HepG2 (cell line): Measurements from ENCODE around the gene IHH. TPM values are rescaled to one million over a fixed set of nuclear protein-coding genes. Genes with fewer than 3 reads are reported as not detected.

Source experiments
- CBX5 ChIP-seq: sonication (generic); formaldehyde crosslinking; IDR thresholded peaks from 2 replicates; pipeline ENCODE4 v1.4.0; 2020; ENCODE audit warnings: missing genetic modification reagents, borderline replicate concordance
- CTCF ChIP-seq: sonication (generic); formaldehyde crosslinking; IDR thresholded peaks from 2 replicates; pipeline ENCODE4 v1.5.0; 2020; ENCODE audit warnings: mild to moderate bottlenecking, missing genetic modification reagents, moderate library complexity
- FOSL2 ChIP-seq: sonication (generic); formaldehyde crosslinking; IDR thresholded peaks from 2 replicates; pipeline ENCODE4 v1.4.0; 2020; ENCODE audit warnings: missing genetic modification reagents
- FOXA1 ChIP-seq, 2 experiments: fragments of 450-650 bp in 1 of 2; sonication (generic) in 1 of 2; formaldehyde crosslinking in 1 of 2; IDR thresholded peaks; 2 replicates each; pipeline versions ENCODE4 v1.4.0 to v1.6.1; 2016 to 2020; ENCODE audit warnings: missing genetic modification reagents in 1 of 2
- FOXA3 ChIP-seq: IDR thresholded peaks from 2 replicates; pipeline ENCODE4 v1.6.1; 2016; ENCODE audit warnings: missing genetic modification reagents, missing compliant biosample characterization
- FOXK1 ChIP-seq: sonication (generic); formaldehyde crosslinking; IDR thresholded peaks from 2 replicates; pipeline ENCODE4 v1.4.0; 2020; ENCODE audit warnings: low read depth, missing genetic modification reagents, borderline replicate concordance
- GATAD2A ChIP-seq: IDR thresholded peaks from 2 replicates; pipeline ENCODE4 v1.6.1; 2016
- HNF4A ChIP-seq: sonication (generic); formaldehyde crosslinking; IDR thresholded peaks from 2 replicates; pipeline ENCODE4 v1.4.0; 2020; ENCODE audit warnings: missing genetic modification reagents
- MAF1 ChIP-seq: sonication (generic); formaldehyde crosslinking; IDR thresholded peaks from 2 replicates; pipeline ENCODE4 v1.5.0; 2020; ENCODE audit warnings: missing genetic modification reagents, borderline replicate concordance
- MBD4 ChIP-seq: IDR thresholded peaks from 2 replicates; pipeline ENCODE4 v1.6.1; 2012; ENCODE audit warnings: low read length, inconsistent platforms, borderline replicate concordance
- NFIB ChIP-seq: sonication (generic); formaldehyde crosslinking; IDR thresholded peaks from 2 replicates; pipeline ENCODE4 v1.9.0; 2021; ENCODE audit warnings: missing genetic modification reagents, mild to moderate bottlenecking, borderline replicate concordance
- RNF2 ChIP-seq: fragments of 450-650 bp; conservative IDR thresholded peaks from 2 replicates; pipeline ENCODE4 v1.6.1; 2016; ENCODE audit warnings: low read depth
- SAP130 ChIP-seq: IDR thresholded peaks from 2 replicates; pipeline ENCODE4 v1.6.1; 2016; ENCODE audit warnings: low read depth
- SOX13 ChIP-seq, 3 experiments: fragments of 450-650 bp in 1 of 3; sonication (generic) in 1 of 3; formaldehyde crosslinking in 1 of 3; IDR thresholded peaks in 2 of 3; conservative IDR thresholded peaks in 1 of 3; 2 replicates each; pipeline versions ENCODE4 v1.5.0 to v1.6.1; 2016 to 2020; ENCODE audit warnings: antibody characterized with exemption in 1 of 3, mild to moderate bottlenecking in 1 of 3, missing compliant biosample characterization in 1 of 3, missing genetic modification reagents in 1 of 3, moderate library complexity in 1 of 3
- SOX5 ChIP-seq: IDR thresholded peaks from 2 replicates; pipeline ENCODE4 v1.6.1; 2016; ENCODE audit warnings: borderline replicate concordance
- SRSF4 ChIP-seq: fragments of 200-400 bp; formaldehyde crosslinking; IDR thresholded peaks from one replicate; pipeline ENCODE4 v1.6.1; 2018; ENCODE audit warnings: mild to moderate bottlenecking, low read depth, low read length, moderate library complexity; ENCODE audit not compliant: poor library complexity, severe bottlenecking
- TEAD3 ChIP-seq: optimal IDR thresholded peaks from 2 replicates; pipeline ENCODE3; 2016; ENCODE audit warnings: borderline replicate concordance
- TGIF2 ChIP-seq: IDR thresholded peaks from 2 replicates; pipeline ENCODE4 v1.6.1; 2016; ENCODE audit warnings: control low read depth, missing compliant biosample characterization
- THAP11 ChIP-seq: IDR thresholded peaks from 2 replicates; pipeline ENCODE4 v1.6.1; 2016; ENCODE audit warnings: missing biosample characterization, missing genetic modification reagents
- ZBED4 ChIP-seq: sonication (generic); formaldehyde crosslinking; IDR thresholded peaks from 2 replicates; pipeline ENCODE4 v1.4.0; 2020; ENCODE audit warnings: missing genetic modification reagents, borderline replicate concordance
- ZEB1 ChIP-seq: IDR thresholded peaks from 2 replicates; pipeline ENCODE4 v1.6.1; 2012; ENCODE audit warnings: mild to moderate bottlenecking, low read depth, inconsistent platforms; ENCODE audit not compliant: insufficient replicate concordance
- ZNF331 ChIP-seq: sonication (generic); formaldehyde crosslinking; IDR thresholded peaks from 2 replicates; pipeline ENCODE4 v1.4.0; 2020; ENCODE audit warnings: missing genetic modification reagents
- ZNF644 ChIP-seq: IDR thresholded peaks from 2 replicates; pipeline ENCODE4 v1.6.1; 2016; ENCODE audit warnings: low read depth
- ZNF75D ChIP-seq: sonication (generic); formaldehyde crosslinking; IDR thresholded peaks from 2 replicates; pipeline ENCODE4 v1.8.1; 2023; ENCODE audit warnings: missing genetic modification reagents, mild to moderate bottlenecking, borderline replicate concordance
- polyA plus RNA-seq, 8 experiments: library from polyadenylated mRNA; depleted of rRNA in 3 of 8; stranded (reverse) in 7 of 8; unstranded in 1 of 8; fragments of >200 nt; fragmentation: Illumina TruSeq in 4 of 8; extraction: Trizol in 4 of 8; gene quantifications; 2 replicates each; pipeline versions ENCODE4 v1.2.1 to v1.2.3, GENCODE V29; 2011 to 2016; ENCODE audit warnings: low read depth in 4 of 8, missing spikeins in 1 of 8, mixed read lengths in 1 of 8; ENCODE audit not compliant: insufficient read depth in 1 of 8
- total RNA-seq, 5 experiments: library from RNA; depleted of rRNA; stranded (reverse); fragments of >200 nt; fragmentation: Illumina TruSeq; extraction: Trizol; gene quantifications; 2 replicates each; pipeline ENCODE4 v1.2.3, GENCODE V29; 2016; ENCODE audit warnings: low read depth in 1 of 5

The IHH gene
- total and polyA plus RNA-seq, 2 of the 13 experiments (the other 11 are each of a cell fraction or from before 2014, with no cell fraction given) = 0.42 TPM; not detected in 1

GRCh38 chr2:219104107-219105035 lies 43.6 kb upstream of the IHH start (continued):
- TF ChIP-seq ZBED4 (CRISPR knock-in tag) (0 out of 2 replicates have a peak, but pooled peaks have one; percentile 19), ZNF75D (CRISPR knock-in tag) (no peak), MBD4 (no peak), SAP130 (CRISPR knock-in tag) (peak; percentile 31; the same call in 1 of the 2 replicates), TEAD3 (CRISPR knock-in tag) (peak; percentile 63), ZNF331 (CRISPR knock-in tag) (peak; percentile 43; the same call in 1 of the 2 replicates), GATAD2A (CRISPR knock-in tag) (0 out of 2 replicates have a peak, but pooled peaks have one; percentile 15), HNF4A (peak; percentile 31; the same call in 1 of the 2 replicates), FOXA3 (peak; percentile 47), RNF2 (no peak), TGIF2 (CRISPR knock-in tag) (0 out of 2 replicates have a peak, but pooled peaks have one; percentile 23), FOSL2 (CRISPR knock-in tag) (0 out of 2 replicates have a peak, but pooled peaks have one; percentile 6), ZNF644 (CRISPR knock-in tag) (peak; percentile 69; the same call in 1 of the 2 replicates), CTCF (CRISPR knock-in tag) (peak; percentile 84), FOXK1 (peak; percentile 16; the same call in 1 of the 2 replicates), CBX5 (CRISPR knock-in tag) (peak; percentile 47; the same call in 1 of the 2 replicates), FOXA1 (IDR thresholded peaks at IDR 0.05) (no peak), FOXA1 (CRISPR knock-in tag; IDR thresholded peaks at IDR 0.05) (peak; percentile 60), SRSF4 (no peak), ZEB1 (no peak), MAF1 (CRISPR knock-in tag) (no peak), THAP11 (CRISPR knock-in tag) (0 out of 2 replicates have a peak, but pooled peaks have one; percentile 14), SOX5 (peak; percentile 34; the same call in 1 of the 2 replicates), NFIB (CRISPR knock-in tag) (no peak), SOX13 (IDR thresholded peaks at IDR 0.05) (no peak), SOX13 (CRISPR knock-in tag; conservative IDR thresholded peaks at IDR 0.05 in 1 of 2, IDR thresholded peaks at IDR 0.05 in 1 of 2) (peak in 1 of 2 experiments; percentile 36; a peak in 2 of 4 replicates)
